G401 (cell line): ENCODE data around the gene NFATC2. TPM values are rescaled to one million over a fixed set of nuclear protein-coding genes. Genes with fewer than 3 reads are reported as not detected.
"Not testable (repeated sequence)": the region's sequence is repeated elsewhere in the genome, so short reads cannot be mapped to it uniquely, and the experiment has no call there.

Experiments
- DNase-seq: peaks from one replicate; pipeline ENCODE4 v3.0.0-alpha.2; 2015; ENCODE audit warnings: low spot score
- in situ Hi-C: cut with HindIII; loops from 2 replicates; pipeline ENCODE4 v1.10.0; 2016; ENCODE audit warnings: low sequenced_read_pairs, mixed read lengths
- total RNA-seq: library from RNA; depleted of rRNA; stranded (reverse); fragments of >200 nt; shearing (Covaris generic); gene quantifications from 2 replicates; pipeline ENCODE4 v1.2.3, GENCODE V29; 2014

The NFATC2 gene
- total RNA-seq, 1 experiment from 2014 or later: 0.95 TPM

DNA sequence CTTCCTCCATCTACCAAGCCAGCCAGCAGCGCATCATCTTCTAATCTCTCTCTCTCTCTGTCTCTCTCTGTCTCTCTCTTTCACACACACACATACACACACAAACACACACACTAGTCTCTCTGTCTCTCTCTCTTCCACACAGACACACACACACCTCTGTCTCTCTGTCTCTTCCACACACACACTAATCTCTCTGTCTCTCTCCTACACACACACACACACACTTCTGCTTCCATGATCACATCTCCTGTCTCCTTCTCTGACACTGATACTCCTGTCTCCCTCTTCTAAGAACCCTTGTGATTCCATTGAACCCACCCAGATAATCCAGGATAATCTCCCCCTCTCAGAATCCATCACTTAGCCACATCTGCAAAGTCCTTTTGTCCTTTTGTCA lies 181.3 kb downstream of the NFATC2 start:
- in situ Hi-C loops: no loop called here
- DNase-seq: no peak

DNA sequence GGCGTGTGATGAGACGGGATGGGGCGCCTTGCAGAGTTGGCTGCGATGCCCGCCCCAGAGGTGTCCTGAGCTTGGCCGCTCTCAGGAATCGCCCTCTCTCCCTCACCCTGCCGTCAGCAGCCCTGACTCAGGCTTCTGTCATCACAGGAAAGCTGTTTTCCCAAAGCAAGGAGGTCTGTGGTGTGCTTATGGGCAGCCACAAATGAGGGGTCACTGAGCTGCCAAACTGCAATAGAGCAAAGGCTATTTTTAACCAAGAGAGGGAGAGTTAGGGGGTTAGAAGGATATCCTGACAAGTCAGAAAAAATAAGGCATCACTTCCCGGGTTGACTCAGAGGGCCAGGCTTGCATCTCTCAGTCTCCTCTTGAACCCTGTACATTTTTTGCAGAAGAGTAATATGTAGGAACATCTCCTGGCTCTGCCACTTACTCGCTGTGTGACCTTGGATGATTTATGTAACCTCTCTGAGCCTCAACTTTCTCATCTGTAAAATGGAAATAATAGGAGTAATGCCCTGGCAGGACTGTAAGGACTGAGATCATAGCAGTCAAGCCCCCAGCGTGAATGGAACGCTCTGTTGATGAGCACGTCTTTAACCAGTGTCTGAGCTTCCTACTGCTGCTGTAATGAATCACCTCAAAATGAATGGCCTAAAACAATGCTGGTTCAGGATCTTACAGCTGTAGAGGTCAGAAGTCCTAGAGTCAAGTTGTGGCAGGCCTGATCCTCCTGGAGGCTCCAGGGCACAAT lies 181.9 kb downstream of the NFATC2 start:
- DNase-seq: no peak
- in situ Hi-C loops: no loop called here

DNA sequence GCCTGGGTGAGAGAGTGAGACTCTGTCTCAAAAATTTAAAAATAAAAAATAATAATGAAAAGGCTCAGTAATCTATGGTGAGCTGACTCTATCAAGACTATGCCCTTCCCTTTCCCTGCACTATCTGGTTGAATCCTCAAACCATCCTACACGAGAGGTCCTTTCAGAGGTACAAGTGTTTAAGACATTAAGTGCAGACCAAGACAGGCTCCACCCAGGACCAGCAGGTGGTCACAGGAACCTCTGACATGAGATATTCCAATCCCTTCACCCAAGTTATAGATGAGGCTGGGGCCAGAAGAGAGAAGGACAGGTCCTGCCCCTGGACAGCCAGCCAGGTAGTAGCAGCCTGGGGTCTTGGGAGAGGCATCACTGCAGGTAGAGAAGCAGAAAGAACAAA lies 182.6 kb downstream of the NFATC2 start:
- in situ Hi-C loops: no loop called here
- DNase-seq: no peak

DNA sequence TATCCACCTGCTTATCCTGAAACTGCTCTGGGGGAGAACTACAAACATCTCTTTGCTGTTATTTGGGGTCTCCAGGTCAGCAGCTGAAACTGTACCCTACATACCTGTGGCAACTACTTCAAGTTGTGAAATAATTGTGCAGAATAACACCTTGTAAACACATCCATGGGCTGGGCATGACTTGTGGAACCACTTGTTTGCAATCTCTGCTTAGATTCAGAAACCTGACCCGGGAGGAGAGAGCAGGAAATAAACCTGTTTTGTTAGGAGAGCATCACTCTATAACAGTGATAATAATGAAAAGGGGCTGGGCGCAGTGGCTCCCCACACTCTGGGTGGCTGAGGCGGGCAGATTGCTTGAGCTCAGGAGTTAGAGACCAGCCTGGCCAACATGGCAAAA lies 183.1 kb downstream of the NFATC2 start:
- DNase-seq: no peak
- in situ Hi-C loops: no loop called here

DNA sequence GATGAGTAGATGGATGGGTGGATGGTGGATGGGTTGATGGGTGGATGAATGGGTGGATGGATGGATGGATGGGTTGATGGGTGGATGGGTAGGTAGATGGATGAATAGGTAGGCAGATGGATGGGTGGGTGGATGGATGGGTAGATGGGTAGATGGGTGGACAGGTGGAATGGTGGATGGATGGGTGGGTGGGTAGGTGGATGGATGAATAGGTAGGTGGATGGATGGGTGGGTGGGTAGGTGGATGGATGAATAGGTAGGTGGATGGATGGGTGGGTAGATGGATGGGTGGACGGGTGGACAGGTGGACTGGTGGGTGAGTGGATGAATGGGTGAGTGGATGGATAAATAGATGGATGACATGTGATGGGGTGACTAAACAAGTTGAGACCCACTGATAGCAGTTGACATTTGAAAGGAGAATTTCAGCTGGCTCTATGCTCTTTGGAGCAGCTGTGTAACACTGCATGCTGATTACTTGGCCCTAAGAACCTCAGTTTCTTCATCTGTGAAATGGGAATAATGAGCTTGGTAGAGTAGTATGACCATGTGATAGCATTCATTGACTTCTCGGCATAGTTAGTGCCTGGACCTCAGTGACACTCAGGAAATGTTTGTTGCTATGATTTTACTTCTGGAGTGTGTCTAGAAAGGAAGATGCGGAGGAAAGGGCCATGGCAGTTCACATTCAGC lies 184.3 kb downstream of the NFATC2 start:
- no peak for DNase-seq
- in situ Hi-C loops: no loop called here

DNA sequence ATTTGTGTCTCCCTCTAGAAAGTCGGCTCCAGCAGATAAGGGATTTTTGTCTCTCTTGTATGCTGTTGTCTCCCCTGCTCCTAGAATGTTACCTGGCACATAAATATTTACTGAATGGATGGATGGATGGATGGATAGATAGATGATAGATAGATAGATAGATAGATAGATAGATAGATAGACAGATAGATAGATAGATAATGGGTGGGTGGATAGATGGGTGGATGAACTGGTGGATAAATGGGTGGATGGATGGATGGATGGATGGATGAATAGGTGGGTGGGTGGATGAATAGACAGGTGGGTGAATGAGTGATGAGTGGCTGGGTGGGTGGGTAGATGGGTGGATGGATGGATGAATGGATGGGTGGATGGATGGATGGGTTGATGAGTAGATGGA lies 185.0 kb downstream of the NFATC2 start:
- DNase-seq: no peak
- in situ Hi-C loops: no loop called here

DNA sequence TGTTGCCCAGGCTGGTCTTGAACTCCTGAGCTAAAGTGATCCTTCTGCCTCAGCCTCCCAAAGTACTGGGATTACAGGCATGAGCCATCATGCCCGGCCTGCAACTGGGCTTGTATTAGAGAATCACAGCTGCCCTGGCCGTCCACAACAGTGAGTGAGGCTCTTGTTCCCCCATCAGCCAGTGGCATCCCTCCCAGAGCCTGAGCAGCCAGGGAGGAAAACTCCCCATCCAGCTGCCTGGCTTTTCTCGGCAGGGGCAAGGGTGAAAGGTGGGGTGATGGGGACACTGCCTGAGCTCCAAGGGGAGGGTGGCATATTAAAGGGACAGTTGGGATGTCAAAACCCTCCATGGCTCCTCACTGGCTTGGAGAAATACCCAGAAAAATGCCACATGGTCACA lies 185.6 kb downstream of the NFATC2 start:
- in situ Hi-C loops: no loop called here
- no peak for DNase-seq

DNA sequence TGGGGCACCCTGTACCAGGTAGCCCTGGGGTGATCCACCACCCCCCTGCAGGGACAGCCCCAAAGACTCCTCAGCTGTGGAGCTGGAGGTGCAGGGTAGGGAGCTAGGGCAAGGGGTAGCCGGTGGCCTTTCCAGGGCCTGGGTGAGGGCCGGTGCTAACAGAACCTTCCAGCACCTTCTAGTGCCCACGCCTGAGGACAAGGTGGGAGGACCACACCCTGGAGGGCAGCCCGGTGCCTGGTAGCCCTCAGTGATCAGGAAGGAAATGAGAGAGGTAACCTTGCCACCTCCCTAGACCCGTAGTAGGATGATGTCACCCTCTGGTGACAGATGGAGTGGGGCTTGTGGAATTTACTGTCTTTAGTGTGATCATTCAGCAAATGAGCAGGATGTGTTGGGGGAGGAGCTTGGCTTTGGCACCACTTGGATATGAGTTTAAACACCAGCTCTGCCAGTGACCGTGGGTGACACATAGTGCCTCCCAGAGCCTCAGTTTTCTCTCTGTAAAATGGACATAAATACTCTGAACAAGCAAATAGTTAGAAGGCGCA lies 187.7 kb downstream of the NFATC2 start:
- in situ Hi-C loops: no loop called here
- no peak for DNase-seq

DNA sequence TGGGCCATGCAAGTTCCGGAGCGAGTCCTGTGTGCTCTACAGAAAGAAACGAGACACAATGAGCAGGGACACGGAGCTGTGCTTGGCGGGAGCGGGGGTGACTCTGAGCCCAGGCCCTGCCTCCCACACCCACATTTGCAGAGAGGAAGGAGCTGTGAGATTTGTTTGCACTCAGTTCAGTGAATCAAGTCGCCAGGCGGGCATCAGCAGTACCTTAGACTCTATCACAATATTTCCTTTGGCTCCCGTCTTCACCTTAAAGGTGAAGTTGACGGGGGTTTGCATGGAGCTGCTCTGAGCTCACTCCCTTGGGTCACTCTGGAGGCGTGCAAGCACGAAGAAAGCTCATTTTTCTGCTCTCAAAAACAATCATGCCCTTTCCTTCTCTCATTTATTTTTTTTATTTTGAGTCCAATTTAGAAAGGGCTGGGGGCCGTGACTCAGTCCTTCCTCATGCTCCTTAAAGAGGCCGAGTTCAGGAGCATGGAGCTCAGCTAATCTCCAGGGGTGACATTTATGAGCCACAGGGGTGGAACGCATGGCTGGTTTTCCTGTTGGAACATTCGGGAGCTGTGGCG lies 188.2 kb downstream of the NFATC2 start:
- no peak for DNase-seq
- in situ Hi-C loops: no loop called here

DNA sequence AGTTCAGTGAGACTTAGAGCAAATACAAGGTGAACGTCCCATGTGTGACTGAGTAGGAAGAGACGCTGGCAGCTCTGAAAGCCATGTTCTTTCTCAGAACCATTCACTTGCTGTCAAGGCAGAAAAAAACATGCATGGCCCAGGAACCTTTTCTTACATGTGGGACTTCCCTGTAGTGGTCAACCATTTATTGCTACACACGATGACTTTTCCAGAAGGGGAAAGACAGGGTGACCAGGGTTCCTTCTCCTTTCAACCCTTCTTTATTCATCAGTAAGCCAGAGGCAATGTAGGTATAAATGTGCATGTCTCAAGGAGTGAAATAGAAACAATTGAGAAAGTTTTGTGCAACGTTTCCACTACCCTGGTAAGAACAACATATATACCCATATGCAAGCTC lies 189.0 kb downstream of the NFATC2 start:
- in situ Hi-C loops: no loop called here
- no peak for DNase-seq

DNA sequence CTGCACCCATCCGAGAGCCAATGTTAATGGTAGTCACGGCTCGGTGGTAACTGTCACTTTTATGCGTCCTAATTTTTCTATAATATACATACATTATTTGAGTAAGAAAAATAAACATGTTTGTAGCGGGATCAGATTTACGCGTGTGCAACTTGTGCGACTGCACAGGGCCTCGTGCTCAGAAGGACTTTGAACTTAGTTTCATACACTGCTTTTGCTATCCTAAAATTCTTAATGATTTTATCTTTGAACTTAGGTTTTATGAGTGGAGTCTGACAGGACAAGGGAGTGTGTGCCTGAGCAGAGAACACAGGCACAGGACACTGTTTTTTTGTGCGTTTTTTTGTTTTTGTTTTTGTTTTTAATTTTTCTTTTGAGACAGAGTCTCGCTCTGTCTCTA lies 189.7 kb downstream of the NFATC2 start:
- no peak for DNase-seq
- in situ Hi-C loops: no loop called here

DNA sequence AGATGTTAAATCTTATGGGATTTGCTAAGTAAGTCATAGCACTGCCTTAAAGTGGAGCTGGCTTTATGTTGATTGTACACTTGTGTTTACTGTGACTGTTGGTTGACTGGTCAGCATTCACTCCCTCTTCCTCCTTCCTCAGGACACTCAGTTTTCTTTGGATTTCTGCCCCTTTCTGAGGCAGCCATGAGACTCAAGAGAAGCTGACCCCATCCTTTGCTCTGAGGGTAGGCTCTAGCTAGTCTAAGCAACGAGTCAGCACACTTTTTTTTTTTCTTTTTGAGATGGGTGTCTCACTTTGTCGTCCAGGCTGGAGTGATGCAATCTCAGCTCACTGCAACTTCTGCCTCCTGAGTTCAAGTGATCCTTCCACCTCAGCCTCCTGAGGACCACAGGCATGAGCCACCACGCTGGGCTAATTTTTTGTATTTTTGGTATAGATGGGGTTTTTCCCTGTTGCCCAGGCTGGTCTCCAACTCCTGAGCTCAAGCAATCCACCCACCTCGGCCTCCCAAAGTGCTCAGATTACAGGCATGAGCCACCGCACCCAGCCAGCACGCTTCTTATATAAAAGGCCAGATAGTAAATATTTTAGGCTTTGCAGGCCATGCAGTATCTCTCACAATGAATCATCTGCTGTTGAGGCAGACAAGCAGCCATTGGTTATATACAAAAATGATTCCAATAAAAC lies 191.4 kb downstream of the NFATC2 start:
- in situ Hi-C loops: no loop called here
- DNase-seq: no peak

DNA sequence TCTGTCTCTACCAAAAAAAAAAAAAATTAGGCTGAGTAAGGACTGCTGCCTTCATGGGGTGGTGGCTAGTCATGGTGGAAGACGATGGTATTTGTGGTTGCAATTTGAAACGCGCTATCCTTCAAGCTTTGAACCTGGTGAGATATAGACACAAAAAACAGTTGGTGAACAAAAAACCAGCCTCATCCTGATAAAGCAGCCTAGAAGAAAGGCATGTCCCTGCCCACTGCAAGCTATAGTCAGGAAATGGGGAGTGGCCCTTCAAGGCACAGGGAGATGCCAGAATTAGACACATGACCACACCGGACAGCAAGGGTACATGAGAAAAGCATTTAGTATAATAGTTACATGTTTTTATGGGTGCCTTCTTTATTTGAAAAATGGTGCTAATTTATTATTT lies 193.6 kb downstream of the NFATC2 start:
- DNase-seq: no peak
- in situ Hi-C loops: no loop called here

DNA sequence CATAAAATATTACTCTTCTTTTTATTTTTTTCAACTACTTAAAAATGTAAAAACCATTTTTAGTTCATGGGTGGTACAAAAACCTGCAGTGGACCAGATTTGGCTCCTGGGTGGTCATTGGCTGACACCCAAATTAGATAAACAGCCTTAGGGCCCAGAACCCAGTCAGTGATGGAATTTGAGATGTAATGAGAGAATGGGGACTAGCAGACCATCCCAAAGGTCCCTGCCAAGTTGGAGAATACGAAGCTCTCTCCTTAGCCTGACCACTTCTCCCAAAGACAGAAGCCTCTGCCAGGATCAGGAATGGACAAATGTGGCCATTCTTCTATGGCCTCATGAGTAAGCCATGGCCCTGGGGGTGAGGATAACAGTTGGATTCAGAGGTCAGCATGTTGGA lies 194.7 kb downstream of the NFATC2 start:
- DNase-seq: no peak
- in situ Hi-C loops: no loop called here

DNA sequence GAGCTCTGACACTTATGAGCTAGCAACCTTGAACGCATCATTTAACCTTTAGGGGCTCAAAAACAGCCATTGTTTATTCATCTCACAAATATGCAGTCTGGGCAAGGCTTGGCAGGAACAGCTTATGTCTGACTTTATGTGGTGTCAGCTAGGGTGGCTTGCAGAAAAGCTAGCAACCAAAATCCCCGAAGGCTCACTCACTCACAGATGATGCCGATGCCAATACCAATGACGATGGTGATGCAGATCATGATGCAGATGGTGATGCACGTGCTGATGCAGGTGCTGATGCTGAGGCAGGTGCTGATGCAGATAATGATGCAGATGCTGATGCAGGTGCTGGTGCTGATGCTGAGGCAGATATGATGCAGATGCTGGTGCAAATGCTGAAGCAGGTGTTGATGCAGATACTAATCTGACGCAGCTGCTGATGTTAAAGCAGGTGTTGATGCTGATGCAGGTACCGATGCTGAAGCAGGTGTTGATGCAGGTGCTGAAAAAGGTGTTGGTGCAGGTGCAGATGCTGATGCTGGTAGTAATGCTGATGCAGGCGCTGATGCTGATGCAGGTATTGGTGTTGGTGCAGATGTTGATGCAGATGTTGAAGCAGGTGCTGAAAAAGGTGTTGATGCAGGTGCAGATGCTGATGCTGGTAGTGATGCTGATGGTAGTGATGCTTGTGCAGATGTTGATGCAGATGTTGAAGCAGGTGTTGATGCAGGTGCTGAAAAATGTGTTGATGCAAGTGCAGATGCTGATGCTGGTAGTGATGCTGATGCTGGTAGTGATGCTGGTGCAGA lies 195.6 kb downstream of the NFATC2 start:
- no peak for DNase-seq
- in situ Hi-C loops: no loop called here

DNA sequence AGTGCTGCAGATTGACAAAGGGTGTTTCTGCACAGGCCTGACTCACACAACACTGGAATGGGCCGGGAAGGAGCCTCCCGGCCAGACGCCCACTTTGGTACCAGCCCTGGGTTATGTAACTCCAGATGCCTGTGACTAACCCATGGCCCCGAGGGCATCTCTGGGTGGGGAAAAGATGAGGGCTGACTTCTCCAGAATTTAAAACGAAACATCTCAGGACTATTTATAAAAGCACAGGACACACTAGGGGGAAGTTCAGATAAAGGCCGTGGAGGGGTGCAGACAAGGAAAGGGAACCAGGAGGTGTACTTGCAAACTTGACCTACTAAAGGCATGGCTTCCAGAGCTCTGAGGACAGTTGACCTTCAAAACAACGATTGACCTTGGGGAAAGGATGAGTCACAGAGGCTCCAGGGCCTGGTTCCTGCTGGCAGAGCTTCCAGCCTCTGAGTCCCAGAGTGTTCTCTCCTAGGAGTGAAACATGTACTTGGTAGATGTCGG lies 196.9 kb downstream of the NFATC2 start:
- in situ Hi-C loops: no loop called here
- DNase-seq: no peak

DNA sequence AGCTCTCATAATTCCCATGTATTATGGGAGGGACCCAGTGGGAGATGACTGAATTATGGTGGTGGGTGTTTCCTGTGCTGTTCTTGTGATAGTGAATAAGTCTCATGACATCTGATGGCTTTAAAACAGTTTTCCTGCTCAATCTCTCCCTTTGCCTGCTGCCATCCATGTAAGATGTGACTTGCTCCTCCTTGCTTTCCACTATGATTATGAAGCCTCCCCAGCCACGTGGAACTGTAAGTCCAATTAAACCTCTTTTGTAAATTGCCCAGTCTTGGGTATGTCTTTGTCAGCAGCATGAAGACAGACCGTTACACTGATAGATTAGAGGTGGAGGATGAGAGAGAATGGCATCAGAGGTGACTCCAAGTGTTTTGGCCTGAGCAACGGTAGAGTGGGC lies 198.7 kb downstream of the NFATC2 start:
- in situ Hi-C loops, DNase-seq: not testable (repeated sequence)

DNA sequence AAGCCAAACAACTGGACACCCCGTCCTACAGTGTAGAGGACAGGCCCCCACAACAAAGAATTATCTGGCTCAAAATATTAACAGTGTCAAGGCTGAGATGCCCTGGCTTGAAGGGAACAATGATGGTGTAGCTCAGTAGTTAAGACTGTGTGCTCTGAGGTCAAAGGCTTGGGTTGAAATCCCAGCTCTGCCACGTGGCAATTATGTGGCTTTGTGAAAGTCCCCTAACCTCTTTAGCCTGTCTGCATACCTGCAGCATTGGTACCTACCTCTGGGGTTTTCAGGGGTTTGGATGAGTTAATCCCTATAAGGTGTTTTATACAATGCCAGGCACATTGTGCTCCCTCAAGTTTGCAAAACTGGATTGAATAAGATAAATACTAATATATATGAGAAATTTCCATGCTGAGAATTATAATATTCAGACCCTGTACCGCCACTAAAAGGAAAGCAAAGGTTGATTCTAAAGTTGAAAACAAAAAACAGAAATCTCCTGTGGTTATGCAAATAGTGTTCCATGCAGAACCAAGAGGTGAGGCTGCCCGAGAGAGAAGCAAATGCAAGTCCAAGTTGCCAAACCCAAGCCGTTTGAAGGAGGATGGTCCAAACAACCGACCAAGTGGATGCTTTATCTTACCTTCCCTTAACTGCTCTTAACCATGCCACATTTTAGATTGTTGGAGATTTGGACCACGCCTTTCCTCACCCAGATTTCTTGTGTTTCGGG lies 199.8 kb downstream of the NFATC2 start:
- in situ Hi-C loops: no loop called here
- DNase-seq: no peak
